ENCODE results near the gene CLRN3.

DNA sequence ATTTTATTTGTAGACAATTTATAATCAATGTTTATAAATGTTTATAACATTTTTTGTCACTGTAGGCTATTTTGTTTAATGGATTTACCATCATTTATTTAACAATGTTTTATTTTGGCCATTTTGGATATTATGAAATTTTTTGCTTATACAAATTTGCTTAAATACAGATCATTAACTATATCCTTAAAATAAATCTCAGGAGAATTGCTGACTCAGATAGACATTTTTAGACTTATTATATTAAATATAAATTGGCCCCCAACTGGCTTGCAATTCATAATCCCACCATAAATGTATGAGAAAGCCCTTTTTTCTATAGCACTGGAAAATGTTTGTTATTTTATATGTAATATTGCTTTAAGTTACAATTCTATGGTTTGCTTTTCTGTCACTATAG, 3.8 kb upstream of the CLRN3 start:
- TF ChIP-seq SRF (IDR thresholded peaks at IDR 0.05; ENCODE audit: low read depth, low read length): no peak
- no peak for TF ChIP-seq SP1 (IDR thresholded peaks at IDR 0.05; ENCODE audit: low read depth, low read length)
- TF ChIP-seq KDM1A (IDR thresholded peaks at IDR 0.05; ENCODE audit: borderline replicate concordance, low read length): no peak
- TF ChIP-seq, protein P1, sequence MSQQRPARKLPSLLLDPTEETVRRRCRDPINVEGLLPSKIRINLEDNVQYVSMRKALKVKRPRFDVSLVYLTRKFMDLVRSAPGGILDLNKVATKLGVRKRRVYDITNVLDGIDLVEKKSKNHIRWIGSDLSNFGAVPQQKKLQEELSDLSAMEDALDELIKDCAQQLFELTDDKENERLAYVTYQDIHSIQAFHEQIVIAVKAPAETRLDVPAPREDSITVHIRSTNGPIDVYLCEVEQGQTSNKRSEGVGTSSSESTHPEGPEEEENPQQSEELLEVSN (IDR thresholded peaks at IDR 0.05): no peak
- TF ChIP-seq CTCF (IDR thresholded peaks at IDR 0.05; ENCODE audit: control extremely low read depth in 1 of 3, insufficient read depth in 1 of 3, low read depth in 1 of 3, low read length in 3 of 3): no peak
- TF ChIP-seq, protein P2, sequence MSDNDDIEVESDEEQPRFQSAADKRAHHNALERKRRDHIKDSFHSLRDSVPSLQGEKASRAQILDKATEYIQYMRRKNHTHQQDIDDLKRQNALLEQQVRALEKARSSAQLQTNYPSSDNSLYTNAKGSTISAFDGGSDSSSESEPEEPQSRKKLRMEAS (IDR thresholded peaks at IDR 0.05): no peak

Measured in H1 (cell line).